HG03045 (cell line): Measurements from ENCODE around the gene COLEC11.
"Not testable (repeated sequence)": the region's sequence is repeated elsewhere in the genome, so short reads cannot be mapped to it uniquely, and the experiment has no call there.

Experiments
- ATAC-seq: cut with Tn5 transposase; IDR thresholded peaks from one replicate; pipeline ENCODE4 v1.9.1; 2021; ENCODE audit warnings: mild to moderate bottlenecking, moderate library complexity; ENCODE audit not compliant: unreplicated experiment

Gene COLEC11

DNA sequence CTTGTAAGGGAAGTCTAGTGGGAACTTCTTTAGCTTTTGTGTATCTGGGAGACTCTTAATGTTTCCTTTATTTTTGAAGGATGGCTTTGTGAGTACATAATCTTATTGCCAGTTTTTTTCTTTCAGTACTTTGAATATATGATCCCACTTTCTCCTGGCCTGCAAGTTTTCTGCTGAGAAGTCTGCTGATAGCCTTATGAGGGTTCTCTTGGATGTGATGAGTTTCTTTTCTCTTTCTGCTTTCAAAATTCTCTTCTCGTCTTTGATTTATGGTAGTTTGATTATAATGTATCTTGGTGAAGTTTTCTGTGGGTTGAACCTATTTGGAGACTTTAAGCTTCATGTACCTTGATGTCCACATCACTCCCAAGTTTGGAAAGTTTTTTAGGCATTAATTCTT, 28.1 kb downstream of the COLEC11 start:
- ATAC-seq, result no peak

GRCh38 chr2:3624059-3624794, 29.3 kb downstream of the COLEC11 start:
- ATAC-seq, result peak; percentile 72

DNA sequence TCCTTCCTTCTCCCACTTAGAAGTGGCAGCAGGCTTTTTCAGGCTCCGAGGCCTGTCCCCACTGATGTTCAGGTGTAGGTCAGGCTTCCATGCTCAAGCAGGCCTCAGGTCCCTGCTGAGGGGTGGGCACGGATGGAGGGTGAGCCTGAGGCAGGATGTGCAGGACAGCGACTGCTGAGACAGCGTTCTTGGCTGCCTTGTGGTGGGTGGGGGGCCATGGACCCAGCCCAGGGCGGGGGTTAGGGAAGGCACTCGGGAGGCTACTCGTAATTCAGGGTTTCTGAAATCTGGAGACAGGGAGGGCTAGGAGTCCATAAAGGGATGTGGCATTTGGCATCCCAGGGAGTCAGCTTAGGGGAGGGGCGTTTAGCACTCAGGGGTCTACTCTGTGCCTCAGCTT, 30.3 kb downstream of the COLEC11 start:
- ATAC-seq, result no peak

- no peak for ATAC-seq
Measured at GRCh38 chr2:3626118-3626811, 31.4 kb downstream of the COLEC11 start.

GRCh38 chr2:3626812-3627499, 32.0 kb downstream of the COLEC11 start:
- ATAC-seq, result no peak

DNA sequence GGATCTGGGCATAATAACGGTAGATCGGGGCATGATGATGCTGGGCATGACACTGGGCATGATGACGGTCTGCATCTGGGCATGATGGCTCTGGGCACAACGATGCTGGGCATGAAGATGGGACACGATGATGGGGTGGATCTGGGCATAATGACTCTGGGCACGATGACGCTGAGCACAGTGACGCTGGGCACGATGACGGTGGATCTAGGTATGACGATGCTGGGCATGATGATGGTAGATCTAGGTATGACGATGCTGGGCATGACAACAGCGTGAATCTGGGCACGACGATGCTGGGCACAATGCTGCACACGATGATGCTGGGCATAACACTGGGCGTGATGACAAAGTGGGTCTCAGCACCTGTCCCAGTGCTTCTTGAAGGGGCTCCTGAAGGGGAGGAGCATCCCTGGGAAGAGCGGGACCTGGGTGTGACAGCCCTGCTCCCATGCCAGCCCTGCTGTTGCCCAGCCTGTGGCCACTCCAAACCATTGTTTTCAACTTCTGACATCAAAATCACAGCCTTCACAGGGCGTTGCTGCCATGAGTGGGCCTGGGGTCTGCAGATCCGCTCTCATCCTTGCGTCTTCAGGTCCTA, 32.7 kb downstream of the COLEC11 start:
- ATAC-seq, result no peak

DNA sequence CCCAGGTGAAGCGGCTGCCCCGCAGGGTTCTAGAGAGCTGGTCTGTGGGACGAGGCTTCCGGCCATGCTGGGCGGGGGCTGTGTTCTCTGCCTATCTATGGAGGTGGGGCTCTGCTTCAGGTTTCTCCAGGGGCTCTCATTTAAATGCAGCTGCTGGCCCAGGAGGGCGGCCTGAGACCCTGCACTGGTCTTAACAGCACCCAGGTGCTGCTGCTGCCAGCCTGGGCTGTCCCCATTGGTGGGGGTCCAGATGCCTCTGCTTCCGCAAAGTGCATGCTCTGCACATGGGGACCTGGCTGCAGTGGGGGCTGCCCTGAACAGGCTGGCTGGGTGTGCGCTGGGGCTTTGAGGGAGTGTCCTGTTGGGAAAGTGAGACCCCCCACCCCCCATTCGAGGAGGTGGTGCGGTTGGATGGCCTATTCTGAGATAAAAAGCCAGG, 33.3 kb downstream of the COLEC11 start:
- ATAC-seq, result no peak

DNA sequence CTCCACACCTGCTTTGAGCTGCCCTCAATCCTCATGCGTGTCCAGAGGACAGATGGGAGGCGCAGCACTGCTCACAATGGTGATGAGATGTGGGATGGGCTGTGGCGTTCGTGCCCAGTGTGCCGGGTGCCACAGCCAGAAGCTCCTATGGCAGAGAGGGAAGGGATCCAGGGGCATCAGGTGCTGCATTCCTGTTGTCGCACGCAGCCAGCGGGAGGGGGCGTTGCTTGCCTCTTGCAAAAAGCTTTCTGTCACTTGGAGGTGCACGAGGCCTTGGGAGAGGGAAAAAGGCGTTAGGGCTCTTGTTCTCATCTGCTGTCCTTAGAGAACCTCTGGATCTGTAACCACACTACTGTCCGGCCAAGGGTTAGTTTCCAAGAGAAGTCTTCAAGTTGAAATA, 33.9 kb downstream of the COLEC11 start:
- ATAC-seq, result no peak

GRCh38 chr2:3630631-3631030, 35.7 kb downstream of the COLEC11 start:
- no peak for ATAC-seq

DNA sequence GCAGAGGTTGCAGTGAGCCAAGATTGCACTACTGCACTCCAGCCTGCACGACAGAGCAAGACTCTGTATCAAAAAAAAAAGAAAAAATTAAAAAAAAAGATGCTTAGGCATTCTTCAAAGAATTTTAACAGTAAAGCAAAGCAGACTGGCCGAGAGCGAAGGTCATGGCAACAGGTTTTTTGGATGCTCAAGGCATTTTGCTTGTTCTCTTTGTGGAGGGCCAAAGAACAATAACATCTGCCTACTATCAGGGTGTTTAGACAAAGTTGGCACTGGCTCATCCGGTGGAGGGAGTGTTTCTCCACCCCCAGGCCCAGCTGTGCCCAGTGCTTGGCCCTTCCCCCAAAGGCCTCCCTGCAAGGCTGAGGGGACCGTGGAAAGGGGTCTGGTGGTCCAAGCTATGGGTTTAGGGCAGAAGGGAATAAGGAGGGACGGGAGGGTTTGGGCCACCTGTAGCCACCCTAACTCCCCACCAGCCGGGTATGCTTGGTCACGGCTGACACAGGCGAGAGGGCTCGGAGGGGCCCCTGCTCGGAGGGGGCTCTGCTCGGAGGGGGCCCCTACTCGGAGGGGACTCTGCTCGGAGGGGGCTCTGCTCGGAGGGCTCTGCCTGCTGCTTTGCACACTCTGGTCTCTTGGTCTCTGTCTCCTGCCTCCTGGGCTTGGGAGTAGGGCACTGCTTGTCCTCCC, 36.4 kb downstream of the COLEC11 start:
- ATAC-seq, result no peak

DNA sequence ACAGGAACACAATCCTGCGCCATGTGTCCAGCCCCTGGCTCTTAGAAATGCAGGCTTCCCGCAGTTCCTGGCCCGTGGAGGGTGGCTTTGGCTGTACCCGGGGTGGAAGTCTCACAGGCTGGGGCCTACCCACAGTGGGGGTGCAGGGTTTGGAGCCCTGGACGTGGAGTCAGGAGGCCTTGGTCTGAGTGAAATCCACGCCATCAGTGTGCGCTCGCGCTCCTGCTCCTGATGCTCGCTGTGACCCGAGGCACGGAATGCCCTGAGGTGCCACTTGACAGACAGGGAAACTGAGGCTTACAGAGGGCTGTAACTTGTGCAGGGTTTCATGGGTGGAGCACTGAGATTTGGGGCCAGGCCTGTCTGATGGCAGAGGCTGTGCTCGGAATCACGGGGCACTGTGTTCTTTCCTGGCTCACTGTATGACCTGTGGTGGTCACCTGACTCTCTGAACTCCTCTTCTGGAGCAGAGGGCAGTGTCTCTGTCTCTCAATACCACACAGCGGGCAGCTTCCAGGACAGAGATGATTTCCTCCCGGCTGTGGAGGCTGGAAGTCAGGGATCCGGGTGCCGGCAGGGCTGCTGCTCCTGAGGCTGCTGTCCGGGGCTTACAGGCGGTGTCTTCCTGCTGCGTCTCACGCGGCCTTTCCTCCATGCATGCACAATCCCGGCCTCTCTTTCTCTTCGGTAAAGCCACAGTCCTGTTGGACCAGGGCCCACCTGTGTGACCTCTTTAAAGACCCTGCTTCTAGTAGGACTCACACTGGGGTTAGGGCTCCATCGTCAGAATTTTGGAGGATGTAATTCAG, 37.1 kb downstream of the COLEC11 start:
- ATAC-seq, result no peak

DNA sequence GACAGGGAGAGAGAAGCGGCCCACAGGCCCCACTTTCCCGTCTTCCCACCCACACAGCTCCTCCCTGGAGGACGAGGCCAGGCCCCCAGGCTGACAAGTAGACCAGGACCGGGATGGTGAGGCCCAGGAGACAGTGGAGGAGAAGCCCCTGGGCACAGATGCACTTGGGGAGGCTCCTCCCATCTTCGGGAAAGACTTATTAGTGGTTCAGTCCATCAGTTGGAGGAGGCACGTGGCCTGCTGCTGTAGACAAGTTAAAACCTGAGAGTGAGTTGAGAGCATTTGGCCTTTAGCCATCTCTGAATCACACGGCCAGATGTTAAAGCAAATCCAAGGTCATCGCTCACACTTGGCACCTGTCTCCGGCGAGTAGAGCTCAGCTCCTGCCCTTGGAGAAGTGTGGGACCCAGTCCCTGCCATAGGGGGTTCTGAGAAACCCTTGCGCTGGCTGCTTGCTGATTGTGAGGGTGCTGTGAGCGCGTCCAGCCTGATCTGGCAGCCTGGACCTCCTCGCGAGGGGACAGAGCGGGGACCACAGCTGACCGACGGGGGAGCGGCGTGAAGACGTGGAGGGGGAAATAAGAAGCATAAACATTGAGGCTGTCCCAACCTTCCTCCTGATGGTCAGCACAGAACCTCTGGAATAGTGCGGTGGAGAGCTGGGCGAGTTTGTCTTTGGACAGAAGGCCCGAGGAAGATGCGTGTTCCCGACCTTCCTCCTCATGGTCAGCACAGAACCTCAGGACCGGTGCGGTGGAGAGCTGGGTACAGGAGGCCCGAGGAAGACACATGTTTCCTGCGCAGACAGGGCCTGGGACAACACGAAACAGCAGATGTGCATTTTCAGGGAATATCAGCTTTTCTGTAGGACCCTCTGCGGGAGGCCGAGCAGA, 38.4 kb downstream of the COLEC11 start:
- no peak for ATAC-seq

DNA sequence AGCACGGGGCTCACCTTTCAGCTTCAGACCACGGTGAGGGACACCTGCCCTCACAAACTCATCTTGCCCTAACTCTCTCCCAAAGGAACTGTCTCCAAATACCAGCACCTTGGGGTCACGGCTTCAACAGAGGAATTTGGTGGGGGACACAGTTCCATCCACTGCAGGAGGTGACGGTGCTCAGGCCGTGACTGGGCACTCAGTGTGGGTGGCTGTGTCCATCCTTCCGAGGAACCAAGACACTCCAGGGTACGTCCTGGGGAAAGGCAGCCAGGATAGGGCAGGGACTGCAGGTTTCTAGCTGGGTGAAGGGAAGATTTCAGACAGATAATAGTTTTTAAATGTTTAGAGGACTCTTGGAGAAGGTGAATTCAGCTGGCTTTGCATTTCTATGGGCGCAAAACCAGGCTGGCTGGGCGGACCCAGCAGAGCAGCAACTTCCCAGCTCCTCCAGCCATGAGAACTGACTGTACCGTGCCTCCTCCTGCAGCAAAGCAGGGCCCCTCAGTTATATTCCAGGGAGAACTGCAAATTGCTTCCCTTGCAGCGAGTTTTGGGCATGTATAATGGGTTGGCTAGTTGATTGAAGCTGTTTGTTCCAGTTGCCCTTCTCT, 39.2 kb downstream of the COLEC11 start:
- no peak for ATAC-seq

DNA sequence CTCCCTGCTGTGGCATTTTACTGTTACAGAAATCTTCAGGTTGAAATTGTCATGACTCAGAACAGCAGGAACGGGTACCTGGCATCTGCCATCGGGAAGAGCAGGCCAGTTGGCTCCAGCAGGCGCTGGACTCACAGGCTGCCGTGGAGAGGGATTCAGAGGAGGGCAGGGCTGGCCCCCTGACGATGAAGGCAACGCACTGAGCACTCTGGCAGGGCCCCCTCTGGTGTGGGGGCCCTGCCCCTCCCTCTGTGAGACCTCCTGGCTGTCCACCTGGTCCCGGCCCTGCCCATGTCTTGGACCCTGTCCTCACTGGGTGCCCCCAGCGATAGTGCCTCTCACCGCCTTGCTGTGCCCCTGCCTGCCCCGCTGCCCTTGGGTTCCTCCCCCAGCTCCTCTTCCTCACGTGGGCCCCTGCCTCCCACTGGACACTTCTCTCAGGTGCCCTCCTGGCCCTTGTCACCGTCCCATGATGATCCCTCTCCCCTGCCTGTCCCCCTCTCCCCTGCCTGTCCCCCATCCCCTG, 39.7 kb downstream of the COLEC11 start:
- ATAC-seq, result no peak

DNA sequence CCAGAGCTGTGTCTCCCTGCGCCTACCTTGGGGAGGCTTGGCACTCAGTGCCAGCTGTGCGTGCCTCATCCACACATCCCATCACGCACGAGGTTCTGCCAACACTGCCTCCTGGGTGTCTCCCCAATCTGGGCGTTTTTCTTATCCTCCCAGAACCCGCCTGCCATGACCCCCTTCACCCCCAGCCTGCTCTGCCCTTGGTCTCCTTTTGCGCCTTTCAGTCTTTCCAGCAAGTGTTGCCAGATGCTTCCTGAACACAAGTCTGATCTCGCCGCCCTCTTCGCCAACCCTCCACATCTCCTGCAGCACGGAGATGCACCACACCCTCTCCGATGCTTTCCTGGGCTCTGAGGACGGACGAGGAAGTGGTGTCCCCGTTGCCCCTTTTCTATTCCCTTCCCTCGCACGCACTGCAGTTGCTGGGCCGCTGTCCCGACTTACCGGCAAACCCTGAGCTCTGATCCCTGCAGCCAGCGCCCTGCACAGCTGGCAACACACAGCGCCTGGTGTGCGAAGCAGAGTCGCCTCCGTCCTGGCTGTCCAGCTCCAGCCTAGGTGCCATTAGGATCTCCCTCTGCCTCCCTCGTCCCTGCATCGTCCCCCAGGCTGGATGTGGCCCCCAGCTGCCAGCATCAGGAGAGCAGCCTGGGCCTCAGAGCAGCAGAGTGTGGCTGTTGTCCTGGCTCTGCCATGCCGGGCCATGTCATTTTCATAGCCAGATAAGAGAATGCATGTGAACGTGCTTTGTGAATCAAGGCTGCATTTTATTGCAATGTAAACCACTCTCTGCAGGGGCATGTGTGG, 40.5 kb downstream of the COLEC11 start:
- no peak for ATAC-seq

DNA sequence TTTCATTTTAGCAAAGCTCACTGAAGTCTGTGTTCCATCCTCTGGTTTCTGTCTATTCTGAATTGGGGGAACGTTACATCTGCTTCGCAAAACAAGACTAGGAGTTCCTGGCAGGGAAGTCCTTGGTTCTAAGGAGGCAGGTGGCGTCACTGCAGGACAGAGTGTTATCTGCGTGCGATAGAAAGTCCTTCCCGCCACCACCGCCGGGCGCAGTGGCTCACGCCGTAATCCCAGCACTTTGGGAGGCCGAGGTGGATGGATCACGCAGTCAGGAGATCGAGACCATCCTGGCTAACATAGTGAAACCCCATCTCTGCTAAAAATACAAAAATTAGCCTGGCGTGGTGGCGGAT, 41.0 kb downstream of the COLEC11 start:
- ATAC-seq, result not testable (repeated sequence)

- no peak for ATAC-seq
Measured at GRCh38 chr2:3636586-3637310, 41.8 kb downstream of the COLEC11 start.
